HEK293 (cell line): ENCODE measurements around the gene SPACA4.

Source experiments
- CTCF ChIA-PET: fragments of 350-600 bp; formaldehyde crosslinking; extraction: SDS; loops from one replicate; lab custom pipeline; 2021; ENCODE audit warnings: antibody characterized with exemption; lab: Yijun Ruan, JAX
- POLR2A ChIA-PET: fragments of 300-600 bp; formaldehyde crosslinking; extraction: SDS; loops from one replicate; lab custom pipeline; 2020; ENCODE audit warnings: antibody characterized with exemption, inconsistent platforms; lab: Yijun Ruan, JAX
- H3K27ac ChIP-seq: fragments of 200-500 bp; sonication (Bioruptor generic); 2 replicates; pipeline ENCODE4 v1.5.1; 2014; ENCODE audit warnings: low read depth, low read length, control low read depth, inconsistent platforms; ENCODE audit errors: extremely low read depth
- H3K36me3 ChIP-seq, 2 experiments: fragments of 200-500 bp in 1 of 2; sonication (Bioruptor generic) in 1 of 2; 1 replicate in 1 of 2; 2 replicates in 1 of 2; pipeline ENCODE4 v1.5.1; 2014 to 2017; ENCODE audit warnings: inconsistent platforms in 2 of 2, low read length in 2 of 2; ENCODE audit not compliant: control insufficient read depth in 2 of 2, insufficient read depth in 1 of 2
- H3K4me1 ChIP-seq: fragments of 200-500 bp; sonication (Bioruptor generic); 2 replicates; pipeline ENCODE4 v1.5.1; 2014; ENCODE audit warnings: mild to moderate bottlenecking, low read length, inconsistent platforms; ENCODE audit not compliant: control insufficient read depth, insufficient read depth
- H3K4me3 ChIP-seq: 2 replicates; pipeline ENCODE4 v1.5.1; 2011; ENCODE audit warnings: low read depth, mild to moderate bottlenecking, control low read depth, low read length, moderate library complexity
- H3K9me3 ChIP-seq: fragments of 200-500 bp; sonication (Bioruptor generic); 2 replicates; pipeline ENCODE4 v1.5.1; 2014; ENCODE audit warnings: low read depth, low read length, inconsistent platforms; ENCODE audit not compliant: control insufficient read depth, insufficient read depth
- BCL11A ChIP-seq: fragments of 450-650 bp; formaldehyde crosslinking; IDR thresholded peaks from 2 replicates; pipeline ENCODE4 v1.5.1; 2016; ENCODE audit warnings: low read depth, missing biosample characterization, missing genetic modification characterization
- HOXA7 ChIP-seq: sonication (generic); formaldehyde crosslinking; IDR thresholded peaks from 2 replicates; pipeline ENCODE4 v1.8.1; 2022; ENCODE audit warnings: missing genetic modification reagents, borderline replicate concordance
- KLF7 ChIP-seq: fragments of 450-650 bp; formaldehyde crosslinking; IDR thresholded peaks from 2 replicates; pipeline ENCODE4 v1.5.1; 2016; ENCODE audit warnings: missing biosample characterization, missing genetic modification characterization, borderline replicate concordance
- REPIN1 ChIP-seq: fragments of 450-650 bp; formaldehyde crosslinking; IDR thresholded peaks from 2 replicates; pipeline ENCODE4 v1.5.1; 2017; ENCODE audit warnings: missing biosample characterization, missing genetic modification characterization, low read depth
- SCRT1 ChIP-seq: fragments of 450-650 bp; formaldehyde crosslinking; IDR thresholded peaks from 2 replicates; pipeline ENCODE4 v1.5.1; 2016; ENCODE audit warnings: missing biosample characterization, missing genetic modification characterization, borderline replicate concordance
- ZNF121 ChIP-seq: fragments of 450-650 bp; formaldehyde crosslinking; IDR thresholded peaks from 2 replicates; pipeline ENCODE4 v1.5.1; 2016; ENCODE audit warnings: missing biosample characterization, missing genetic modification characterization
- ZNF221 ChIP-seq: fragments of 450-650 bp; formaldehyde crosslinking; IDR thresholded peaks from 2 replicates; pipeline ENCODE4 v1.5.1; 2017; ENCODE audit warnings: missing biosample characterization, missing genetic modification characterization, borderline replicate concordance
- ZNF280C ChIP-seq: fragments of 450-650 bp; formaldehyde crosslinking; IDR thresholded peaks from 2 replicates; pipeline ENCODE4 v1.5.1; 2016; ENCODE audit warnings: missing biosample characterization, missing genetic modification characterization
- ZNF302 ChIP-seq: fragments of 450-650 bp; formaldehyde crosslinking; IDR thresholded peaks from 2 replicates; pipeline ENCODE4 v1.5.1; 2016; ENCODE audit warnings: missing biosample characterization, missing genetic modification characterization, low read depth
- ZNF324 ChIP-seq: fragments of 450-650 bp; formaldehyde crosslinking; IDR thresholded peaks from 2 replicates; pipeline ENCODE4 v1.5.1; 2016; ENCODE audit warnings: missing biosample characterization, missing genetic modification characterization
- ZNF391 ChIP-seq: fragments of 450-650 bp; formaldehyde crosslinking; IDR thresholded peaks from 2 replicates; pipeline ENCODE4 v1.5.1; 2016; ENCODE audit warnings: low read depth, missing biosample characterization, missing genetic modification characterization, borderline replicate concordance
- ZNF423 ChIP-seq: fragments of 450-650 bp; formaldehyde crosslinking; IDR thresholded peaks from 2 replicates; pipeline ENCODE4 v1.5.1; 2016; ENCODE audit warnings: missing biosample characterization, missing genetic modification characterization
- ZNF548 ChIP-seq: fragments of 450-650 bp; formaldehyde crosslinking; IDR thresholded peaks from 2 replicates; pipeline ENCODE4 v1.5.1; 2016; ENCODE audit warnings: missing biosample characterization, missing genetic modification characterization
- ZNF670 ChIP-seq: fragments of 450-650 bp; formaldehyde crosslinking; IDR thresholded peaks from 2 replicates; pipeline ENCODE4 v1.5.1; 2016; ENCODE audit warnings: missing biosample characterization, missing genetic modification characterization, low read depth
- ZNF830 ChIP-seq: fragments of 450-650 bp; IDR thresholded peaks from 2 replicates; pipeline ENCODE4 v1.5.0; 2018; ENCODE audit warnings: missing biosample characterization, missing genetic modification characterization, low read depth, mild to moderate bottlenecking, moderate library complexity
- ZSCAN23 ChIP-seq: fragments of 450-650 bp; formaldehyde crosslinking; IDR thresholded peaks from 2 replicates; pipeline ENCODE4 v1.5.1; 2016; ENCODE audit warnings: missing biosample characterization, missing genetic modification characterization
- TF ChIP-seq, protein P1 (sequence below): fragments of 450-650 bp; formaldehyde crosslinking; IDR thresholded peaks from 2 replicates; pipeline ENCODE4 v1.5.1; 2016; ENCODE audit warnings: missing biosample characterization, missing genetic modification characterization, borderline replicate concordance

The SPACA4 gene

DNA sequence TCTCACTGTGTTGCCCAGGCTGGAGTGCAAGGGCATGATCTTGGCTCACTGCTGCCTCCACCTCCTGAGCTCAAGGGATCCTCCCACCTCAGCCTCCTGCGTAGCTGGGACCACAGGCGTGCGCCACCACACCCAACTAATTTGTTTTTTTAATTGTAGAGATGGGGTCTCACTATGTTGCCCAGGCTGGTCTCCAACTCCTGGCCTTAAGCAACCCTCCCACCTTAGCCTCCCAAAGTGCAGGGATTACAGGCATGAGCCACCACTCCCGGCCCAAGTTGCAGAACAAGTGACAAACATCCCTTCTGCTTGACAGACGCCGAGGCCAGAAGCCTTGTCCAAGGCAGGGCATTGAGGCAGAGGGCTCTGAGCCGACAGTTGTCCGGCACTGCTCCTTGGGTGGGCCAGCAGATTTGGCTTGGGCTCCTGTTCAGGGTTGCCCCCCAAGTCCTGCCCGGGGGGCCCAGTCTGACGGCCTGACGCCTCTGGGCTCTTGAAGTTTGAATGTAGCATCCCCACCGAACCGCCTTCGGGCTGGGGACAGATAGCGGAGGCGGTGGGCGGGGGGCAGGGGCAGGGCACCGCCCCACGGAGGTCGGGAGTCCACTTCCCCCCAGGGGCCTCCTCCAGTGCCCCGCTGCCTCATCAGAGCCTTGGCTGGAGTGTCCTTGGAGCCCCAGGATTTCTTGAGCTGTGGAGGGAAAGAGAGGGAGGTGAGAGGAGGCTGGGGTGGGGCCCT is 5.7 kb upstream of the SPACA4 start:
- H3K36me3 ChIP-seq: no peaks in the 10 kb centered on the region
- no peak overlapping the region for H3K27ac ChIP-seq
- CTCF ChIA-PET: interaction anchor here (1.0 to 1.9 kb wide), 4 partner anchors 12 to 95 kb away, joined by 5 to 6 read pairs (median 5); no protein-coding TSS in a partner anchor
- H3K4me3 ChIP-seq: no peak overlapping the region
- H3K9me3 ChIP-seq: no peaks in the 10 kb centered on the region
- H3K4me1 ChIP-seq: no peaks in the 10 kb centered on the region
- TF ChIP-seq ZNF670 (no peak), REPIN1 (no peak), ZNF121 (tag by site-specific recombination) (peak; percentile 74), ZNF280C (tag by site-specific recombination) (no peak), ZNF324 (no peak)
- TF ChIP-seq, protein P1, sequence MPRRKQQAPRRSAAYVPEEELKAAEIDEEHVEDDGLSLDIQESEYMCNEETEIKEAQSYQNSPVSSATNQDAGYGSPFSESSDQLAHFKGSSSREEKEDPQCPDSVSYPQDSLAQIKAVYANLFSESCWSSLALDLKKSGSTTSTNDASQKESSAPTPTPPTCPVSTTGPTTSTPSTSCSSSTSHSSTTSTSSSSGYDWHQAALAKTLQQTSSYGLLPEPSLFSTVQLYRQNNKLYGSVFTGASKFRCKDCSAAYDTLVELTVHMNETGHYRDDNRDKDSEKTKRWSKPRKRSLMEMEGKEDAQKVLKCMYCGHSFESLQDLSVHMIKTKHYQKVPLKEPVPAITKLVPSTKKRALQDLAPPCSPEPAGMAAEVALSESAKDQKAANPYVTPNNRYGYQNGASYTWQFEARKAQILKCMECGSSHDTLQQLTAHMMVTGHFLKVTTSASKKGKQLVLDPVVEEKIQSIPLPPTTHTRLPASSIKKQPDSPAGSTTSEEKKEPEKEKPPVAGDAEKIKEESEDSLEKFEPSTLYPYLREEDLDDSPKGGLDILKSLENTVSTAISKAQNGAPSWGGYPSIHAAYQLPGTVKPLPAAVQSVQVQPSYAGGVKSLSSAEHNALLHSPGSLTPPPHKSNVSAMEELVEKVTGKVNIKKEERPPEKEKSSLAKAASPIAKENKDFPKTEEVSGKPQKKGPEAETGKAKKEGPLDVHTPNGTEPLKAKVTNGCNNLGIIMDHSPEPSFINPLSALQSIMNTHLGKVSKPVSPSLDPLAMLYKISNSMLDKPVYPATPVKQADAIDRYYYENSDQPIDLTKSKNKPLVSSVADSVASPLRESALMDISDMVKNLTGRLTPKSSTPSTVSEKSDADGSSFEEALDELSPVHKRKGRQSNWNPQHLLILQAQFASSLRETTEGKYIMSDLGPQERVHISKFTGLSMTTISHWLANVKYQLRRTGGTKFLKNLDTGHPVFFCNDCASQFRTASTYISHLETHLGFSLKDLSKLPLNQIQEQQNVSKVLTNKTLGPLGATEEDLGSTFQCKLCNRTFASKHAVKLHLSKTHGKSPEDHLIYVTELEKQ (tag by site-specific recombination): no peak
- TF ChIP-seq, all 188 proteins: peak for 1
- POLR2A ChIA-PET: interaction anchor here (0.7 to 1.5 kb wide), 2 partner anchors 19 to 47 kb away, joined by 3 to 4 read pairs; partner anchors contain the start of gene SPHK2

GRCh38 chr19:48603001-48603400 is 3.5 kb upstream of the SPACA4 start:
- TF ChIP-seq ZNF423 (no peak), ZNF302 (tag by site-specific recombination) (no peak), SCRT1 (tag by site-specific recombination) (no peak), BCL11A (tag by site-specific recombination) (no peak), KLF7 (tag by site-specific recombination) (no peak), ZNF830 (tag by site-specific recombination) (no peak), HOXA7 (no peak), ZNF221 (tag by site-specific recombination) (no peak), ZNF548 (tag by site-specific recombination) (no peak), ZNF391 (no peak), ZSCAN23 (tag by site-specific recombination) (no peak)
- no peak overlapping the region for H3K27ac ChIP-seq
- no peak overlapping the region for H3K4me3 ChIP-seq
- POLR2A ChIA-PET: interaction anchor here (0.6 to 1.5 kb wide), 2 partner anchors 15 to 72 kb away, joined by 3 to 5 read pairs; no protein-coding TSS in a partner anchor
- no peaks in the 10 kb centered on the region for H3K36me3 ChIP-seq
- no peaks in the 10 kb centered on the region for H3K9me3 ChIP-seq
- H3K4me1 ChIP-seq: no peaks in the 10 kb centered on the region
- CTCF ChIA-PET: interaction anchor here (1.9 kb wide), 1 partner anchor 14 kb away, joined by 5 read pairs; no protein-coding TSS in a partner anchor
